GM21576 (cell line): ENCODE data around the gene C10orf62.

Experiments
- ATAC-seq: cut with Tn5 transposase; IDR thresholded peaks from one replicate; pipeline ENCODE4 v1.9.1; 2021; ENCODE audit warnings: mild to moderate bottlenecking, moderate library complexity; ENCODE audit not compliant: unreplicated experiment

The C10orf62 gene

GRCh38 chr10:97584060-97584797 lies 5.3 kb upstream of the C10orf62 start, which contains the start of gene HOGA1:
TSS of gene HOGA1 (plus strand) at chr10:97584389. CDS start at chr10:97584704, 315 bp downstream.
- no peak for ATAC-seq

- no peak for ATAC-seq
Observed at GRCh38 chr10:97584798-97585438, 4.6 kb upstream of the C10orf62 start.

GRCh38 chr10:97585439-97585811 lies 4.1 kb upstream of the C10orf62 start:
- ATAC-seq: no peak

GRCh38 chr10:97587183-97587582 lies 2.3 kb upstream of the C10orf62 start:
- no peak for ATAC-seq

GRCh38 chr10:97590082-97590747 lies 694 bp downstream of the C10orf62 start:
- ATAC-seq: no peak

- no peak for ATAC-seq
Observed at GRCh38 chr10:97590748-97591495, 1.4 kb downstream of the C10orf62 start.

GRCh38 chr10:97593421-97593820 lies 3.9 kb downstream of the C10orf62 start:
- no peak for ATAC-seq

- no peak for ATAC-seq
Observed at GRCh38 chr10:97596101-97597082, 6.9 kb downstream of the C10orf62 start.

- no peak for ATAC-seq
Observed at GRCh38 chr10:97597778-97598177, 8.3 kb downstream of the C10orf62 start.

GRCh38 chr10:97598407-97599271 lies 9.1 kb downstream of the C10orf62 start:
- ATAC-seq: no peak

GRCh38 chr10:97599272-97599619 lies 9.7 kb downstream of the C10orf62 start:
- ATAC-seq: no peak

GRCh38 chr10:97600616-97601015 lies 11.1 kb downstream of the C10orf62 start:
- ATAC-seq: no peak

GRCh38 chr10:97601268-97602215 lies 12.0 kb downstream of the C10orf62 start:
- ATAC-seq: no peak

GRCh38 chr10:97607095-97607636 lies 17.6 kb downstream of the C10orf62 start:
- ATAC-seq: no peak

- no peak for ATAC-seq
Observed at GRCh38 chr10:97608991-97609561, 19.6 kb downstream of the C10orf62 start.

- no peak for ATAC-seq
Observed at GRCh38 chr10:97611473-97611872, 22.0 kb downstream of the C10orf62 start.

GRCh38 chr10:97612386-97612785 lies 22.9 kb downstream of the C10orf62 start:
- no peak for ATAC-seq
